HG03354 (cell line): ENCODE measurements around the gene THUMPD3.

ENCODE experiments used
- ATAC-seq: cut with Tn5 transposase; IDR thresholded peaks from one replicate; pipeline ENCODE4 v1.9.1; 2021; ENCODE audit warnings: mild to moderate bottlenecking; ENCODE audit not compliant: unreplicated experiment, poor library complexity, severe bottlenecking

Gene THUMPD3, protein sequence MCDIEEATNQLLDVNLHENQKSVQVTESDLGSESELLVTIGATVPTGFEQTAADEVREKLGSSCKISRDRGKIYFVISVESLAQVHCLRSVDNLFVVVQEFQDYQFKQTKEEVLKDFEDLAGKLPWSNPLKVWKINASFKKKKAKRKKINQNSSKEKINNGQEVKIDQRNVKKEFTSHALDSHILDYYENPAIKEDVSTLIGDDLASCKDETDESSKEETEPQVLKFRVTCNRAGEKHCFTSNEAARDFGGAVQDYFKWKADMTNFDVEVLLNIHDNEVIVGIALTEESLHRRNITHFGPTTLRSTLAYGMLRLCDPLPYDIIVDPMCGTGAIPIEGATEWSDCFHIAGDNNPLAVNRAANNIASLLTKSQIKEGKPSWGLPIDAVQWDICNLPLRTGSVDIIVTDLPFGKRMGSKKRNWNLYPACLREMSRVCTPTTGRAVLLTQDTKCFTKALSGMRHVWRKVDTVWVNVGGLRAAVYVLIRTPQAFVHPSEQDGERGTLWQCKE

DNA sequence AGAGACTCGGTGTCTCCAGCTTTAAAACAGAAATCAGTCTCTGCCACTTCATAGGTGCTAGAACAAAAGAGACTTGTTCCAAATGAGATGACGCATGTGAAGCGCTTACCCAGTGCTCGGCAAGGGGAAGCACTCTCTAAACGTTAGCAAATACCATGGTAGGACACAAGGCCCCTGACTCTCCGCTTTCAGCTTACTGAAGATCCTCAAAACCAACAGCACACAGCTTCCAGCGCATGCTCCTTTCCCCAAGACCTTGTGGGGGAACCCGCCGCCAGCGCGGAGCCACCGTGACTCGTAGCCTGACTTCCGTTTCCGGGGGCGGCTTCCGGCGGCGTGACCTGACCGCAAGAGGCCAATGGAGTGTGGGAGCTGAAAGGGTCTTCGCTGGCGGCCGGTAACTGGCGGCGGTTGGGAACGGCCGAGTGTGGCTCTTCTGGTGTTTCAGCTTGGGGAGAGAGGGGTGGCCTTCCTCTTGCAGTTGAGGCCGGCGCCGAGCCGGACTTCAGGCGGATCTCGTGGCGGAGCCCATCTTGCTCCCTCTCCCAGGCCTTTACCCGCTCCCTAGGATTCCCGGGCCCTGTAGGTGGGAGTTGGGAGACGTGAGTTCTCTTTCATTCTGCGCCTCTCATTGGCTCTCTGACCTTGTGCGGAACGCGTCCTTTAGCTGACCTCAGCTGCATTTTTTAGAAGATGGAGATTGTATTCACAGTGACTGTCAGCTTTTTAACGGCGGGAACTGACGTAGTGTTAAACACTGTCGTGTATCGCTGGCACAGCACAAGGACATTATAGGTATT, at the start of gene THUMPD3:
Gene THUMPD3 (plus strand): TSS at position 324 of the 800 bp plus-strand sequence. CDS start 2,015 bp downstream, outside the sequence.
- ATAC-seq = peak; percentile 98

DNA sequence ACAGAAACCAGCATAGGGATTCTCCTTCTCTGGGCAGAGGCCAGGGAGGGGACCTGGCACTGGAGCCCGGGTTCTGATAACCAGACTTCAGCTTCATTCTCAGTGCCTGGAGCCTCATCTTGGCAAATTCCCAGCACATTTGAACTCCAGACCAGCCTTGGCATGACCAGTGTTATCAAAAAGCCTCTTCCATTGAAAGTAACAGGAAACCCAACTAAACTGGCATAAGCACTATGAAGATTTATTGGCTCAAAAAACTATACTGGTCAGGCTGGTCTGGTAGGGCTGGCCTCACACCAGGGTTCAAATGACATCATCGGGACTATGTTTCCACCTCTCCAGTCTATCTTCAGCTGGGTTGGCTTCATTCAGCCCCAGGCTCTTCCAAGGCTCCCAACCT, 48.1 kb upstream of the THUMPD3 start:
- ATAC-seq = no peak

DNA sequence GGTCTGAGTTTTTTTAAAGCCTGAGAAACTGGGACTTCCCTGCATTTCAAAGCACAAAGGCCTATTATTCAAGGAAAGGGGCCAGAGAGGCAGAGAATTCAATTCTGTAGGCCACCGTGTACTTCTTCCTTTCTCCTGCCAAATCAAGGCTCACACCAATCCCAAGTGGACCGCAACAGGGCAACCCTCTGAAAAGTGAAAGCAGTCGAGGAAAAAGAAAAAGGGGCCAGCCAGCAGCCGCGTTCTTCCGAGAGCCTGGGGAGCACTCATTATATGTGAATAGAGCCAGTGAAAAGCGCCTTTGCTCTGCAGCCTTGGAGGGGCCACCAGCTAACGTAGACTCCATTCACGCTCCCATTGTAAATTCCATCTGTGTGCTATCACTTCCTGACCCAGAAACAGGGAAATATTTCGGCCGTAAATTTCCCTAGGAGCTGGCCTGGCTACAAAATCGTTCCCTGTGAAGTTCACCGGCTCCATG, 45.9 kb upstream of the THUMPD3 start:
- ATAC-seq = no peak

DNA sequence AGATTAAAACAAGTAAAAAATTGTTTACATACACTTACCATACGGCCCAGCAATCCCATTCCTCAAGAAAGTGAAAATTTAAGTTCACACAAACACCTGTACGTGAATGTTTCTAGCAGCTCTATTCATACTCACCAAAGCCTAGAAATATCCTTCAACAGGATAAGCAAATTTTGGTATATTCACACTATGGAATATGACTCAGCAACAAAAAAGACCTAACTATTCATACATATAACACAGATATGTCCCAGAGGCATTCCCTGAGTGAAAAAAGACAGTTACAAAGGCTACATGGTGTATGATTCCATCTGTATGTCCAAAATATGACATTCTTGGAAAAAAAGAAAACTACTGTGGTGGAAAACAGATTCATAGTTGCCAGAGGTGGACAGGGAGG, 40.1 kb upstream of the THUMPD3 start:
- ATAC-seq = no peak

DNA sequence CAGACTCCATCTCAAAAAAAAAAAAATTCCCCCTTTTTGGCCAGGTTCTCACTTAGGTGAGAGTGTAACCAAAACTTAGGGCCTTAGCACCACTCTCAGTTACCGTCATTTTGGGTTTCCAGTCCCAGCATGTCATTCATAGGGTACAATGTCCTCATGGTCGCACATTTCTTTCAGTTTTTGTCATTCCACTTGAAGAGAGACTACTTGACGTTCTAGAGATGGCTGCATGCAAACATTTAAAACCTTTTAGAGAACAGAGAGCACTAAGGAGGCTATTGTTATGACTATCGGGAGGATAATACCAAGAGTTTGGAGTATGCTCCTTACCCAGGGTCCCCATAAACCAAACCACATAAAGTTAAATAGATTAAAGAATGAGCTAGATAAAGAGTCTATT, 37.9 kb upstream of the THUMPD3 start:
- ATAC-seq = no peak

DNA sequence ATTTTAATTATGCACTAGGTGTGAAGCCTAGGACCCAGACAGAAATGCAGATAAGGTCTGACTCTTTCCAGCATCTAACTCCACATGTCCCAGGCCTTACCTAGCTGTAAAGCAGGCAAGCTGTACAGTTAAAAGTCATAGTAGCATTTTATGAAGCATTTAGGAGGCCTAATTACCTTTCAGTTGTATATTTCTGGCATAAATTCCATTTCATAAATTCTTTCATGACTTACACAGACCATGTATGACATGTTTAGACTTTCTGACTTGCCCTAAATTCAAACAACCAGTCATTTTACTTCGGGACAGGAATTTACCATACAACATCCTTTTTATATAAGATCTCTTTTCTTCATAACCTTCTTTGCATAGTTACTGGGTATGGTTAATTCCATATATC, 35.3 kb upstream of the THUMPD3 start:
- no peak for ATAC-seq

DNA sequence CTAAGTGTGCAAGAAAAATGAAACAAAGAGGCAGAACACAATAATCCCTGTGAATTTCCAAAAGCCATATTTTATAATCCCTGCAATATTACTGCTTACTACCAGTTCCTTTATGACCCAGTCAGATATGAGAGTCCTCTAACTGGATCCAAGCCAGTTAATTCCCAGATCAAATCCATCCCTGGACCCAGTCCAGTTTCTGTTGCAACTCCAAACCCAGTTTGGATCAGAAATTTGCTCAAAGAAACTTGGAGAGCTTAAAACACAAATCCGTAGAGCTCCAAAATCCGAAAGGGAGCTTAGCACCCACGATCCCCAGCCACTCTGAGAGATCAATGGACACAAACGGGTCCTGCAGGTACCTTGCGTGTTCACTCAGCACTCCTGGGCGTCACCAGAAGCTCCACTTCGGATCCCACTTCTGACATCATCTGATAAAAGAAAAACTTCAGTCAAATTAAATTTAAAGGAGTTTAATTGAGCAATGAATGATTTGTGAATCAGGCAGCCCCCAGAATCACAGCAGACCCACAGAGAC, 32.6 kb upstream of the THUMPD3 start:
- ATAC-seq = no peak

DNA sequence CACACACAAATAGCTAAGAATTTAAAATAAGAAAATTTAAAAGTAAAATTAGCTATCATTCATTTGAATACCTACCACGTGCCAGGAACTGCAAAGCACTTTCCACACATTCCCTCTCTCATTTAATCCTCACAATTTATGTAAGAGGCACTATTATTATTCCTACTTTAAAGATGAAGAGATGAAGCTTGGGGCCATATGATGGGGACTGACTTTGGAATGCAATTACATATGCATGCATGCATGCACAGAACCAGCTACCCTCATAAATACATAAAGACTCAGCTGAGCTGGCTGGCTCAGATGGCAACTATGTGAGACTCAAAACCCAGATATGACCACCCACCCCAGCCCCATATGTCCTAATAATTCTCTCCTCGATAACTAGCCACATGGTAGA, 31.7 kb upstream of the THUMPD3 start:
- no peak for ATAC-seq

DNA sequence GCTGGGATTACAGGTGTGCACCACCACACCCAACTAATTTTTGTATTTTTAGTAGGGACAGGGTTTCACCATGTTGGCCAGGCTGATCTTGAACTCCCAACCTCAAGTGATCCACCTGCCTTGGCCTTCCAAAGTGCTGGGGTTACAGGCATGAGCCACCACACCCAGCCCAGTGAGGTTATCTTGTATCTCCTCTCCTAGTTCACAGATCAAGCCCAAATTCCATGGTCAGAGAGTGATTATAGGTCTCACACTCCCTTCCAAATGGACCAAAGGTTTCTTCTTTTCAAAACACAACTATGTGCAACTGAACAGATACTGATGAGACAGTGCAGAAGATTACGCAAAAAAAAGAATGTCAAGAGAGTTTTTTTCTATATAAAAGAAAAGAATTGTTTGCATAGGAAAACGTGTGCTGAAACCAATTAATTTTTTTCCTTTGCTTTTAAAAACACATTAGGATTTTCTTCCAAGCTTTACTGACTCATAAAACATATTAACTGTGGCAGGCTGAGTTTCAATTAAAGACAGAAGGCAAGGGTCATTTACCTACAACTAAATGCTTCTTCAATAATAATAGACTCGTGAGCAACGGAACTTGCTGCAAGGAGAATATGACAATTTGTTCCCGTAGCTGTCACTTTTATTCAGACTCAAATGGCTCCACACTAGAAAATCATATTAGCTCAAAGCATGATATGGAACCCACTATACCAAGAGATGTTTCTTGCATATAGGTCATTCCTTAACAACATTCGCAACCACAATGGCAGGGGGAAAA, 30.4 kb upstream of the THUMPD3 start:
- ATAC-seq = no peak

DNA sequence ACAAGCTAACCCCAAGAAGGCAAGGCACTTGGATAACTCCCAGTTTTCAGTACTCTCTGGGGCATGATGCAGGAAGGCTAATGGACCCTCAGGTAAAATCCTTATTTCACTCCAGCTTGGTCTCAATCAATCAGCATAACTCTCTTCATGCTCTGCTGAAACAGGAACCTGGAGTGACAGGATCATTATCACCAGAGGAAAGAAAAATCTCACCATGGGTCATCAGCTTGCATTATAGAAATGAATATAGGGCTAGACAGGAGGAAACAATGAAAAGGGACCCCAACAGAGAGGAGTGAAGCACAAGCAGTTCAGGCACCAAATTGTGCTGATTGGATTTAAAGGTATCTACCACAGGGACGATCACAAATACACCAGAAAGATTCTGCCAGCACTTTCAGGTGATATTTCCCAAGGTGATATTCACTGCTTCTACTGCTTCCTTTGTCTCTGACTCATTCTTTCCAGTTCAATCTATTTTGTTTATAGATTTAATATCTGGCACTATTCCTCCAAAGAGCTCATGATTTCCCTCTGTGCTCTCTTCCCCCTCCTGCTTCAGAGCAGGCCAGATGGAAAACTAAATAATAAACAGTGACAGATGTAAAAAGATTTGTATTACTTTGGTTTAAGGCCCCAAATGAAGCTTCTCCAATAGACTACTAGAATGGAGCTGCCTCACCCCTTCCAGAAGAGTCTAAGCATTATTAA, 22.9 kb upstream of the THUMPD3 start:
- no peak for ATAC-seq

DNA sequence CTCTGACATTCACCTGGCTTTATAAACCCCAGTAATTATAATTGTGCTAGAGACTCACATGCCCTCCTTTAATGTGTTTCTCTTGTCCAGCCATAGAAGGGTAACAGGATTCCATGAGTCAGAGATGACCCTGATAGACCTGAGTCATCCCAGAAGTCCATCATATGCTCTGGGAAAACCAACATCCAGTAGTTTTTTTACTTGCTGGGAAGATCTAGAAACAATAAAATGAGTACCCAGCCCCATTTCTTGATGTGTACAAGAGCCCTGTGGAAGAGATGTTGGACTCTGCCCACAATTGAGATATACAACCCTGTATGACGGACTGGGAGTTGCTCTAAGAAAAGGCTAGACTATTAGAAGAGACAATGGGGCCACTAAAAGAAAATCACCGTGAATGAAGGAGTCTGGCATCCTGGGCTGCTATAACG, 22.4 kb upstream of the THUMPD3 start:
- ATAC-seq = no peak

DNA sequence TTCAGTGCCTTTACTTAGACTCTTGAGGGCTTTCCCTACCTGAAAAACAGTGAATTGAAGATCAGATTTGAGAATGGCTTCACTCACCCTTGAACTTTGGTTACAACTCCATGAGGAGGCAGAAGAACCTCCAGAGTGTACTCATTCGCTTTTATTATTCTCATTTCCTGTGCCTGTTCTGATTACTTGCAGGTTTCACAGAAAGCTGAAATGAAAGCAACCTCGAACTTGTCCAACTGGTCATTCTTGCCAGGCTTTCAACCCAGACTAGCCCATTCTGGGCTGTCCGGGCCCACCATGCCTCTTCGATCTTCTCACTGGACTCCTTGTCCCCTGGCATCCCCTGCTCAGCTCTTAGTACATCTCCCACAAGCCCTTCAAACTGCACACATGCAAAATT, 20.2 kb upstream of the THUMPD3 start:
- no peak for ATAC-seq

DNA sequence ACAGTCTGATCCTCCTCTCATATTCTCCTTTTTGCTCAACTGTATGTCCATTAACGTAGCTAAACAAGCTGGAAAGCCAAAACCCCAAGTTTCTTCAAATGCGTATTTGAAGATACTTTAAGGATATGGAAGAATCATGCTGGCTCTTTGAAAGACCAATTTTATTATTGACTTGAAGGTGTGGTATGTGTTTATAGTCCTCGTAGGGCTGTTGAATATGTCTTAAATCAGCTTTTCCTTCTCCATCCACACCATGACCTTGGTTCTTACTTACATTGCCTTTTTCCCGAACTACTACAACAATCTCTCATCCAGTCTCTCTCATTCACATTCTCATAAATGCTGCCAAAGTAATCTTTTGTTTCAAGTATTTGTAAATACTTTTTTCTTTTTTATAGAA, 19.7 kb upstream of the THUMPD3 start:
- ATAC-seq = no peak

DNA sequence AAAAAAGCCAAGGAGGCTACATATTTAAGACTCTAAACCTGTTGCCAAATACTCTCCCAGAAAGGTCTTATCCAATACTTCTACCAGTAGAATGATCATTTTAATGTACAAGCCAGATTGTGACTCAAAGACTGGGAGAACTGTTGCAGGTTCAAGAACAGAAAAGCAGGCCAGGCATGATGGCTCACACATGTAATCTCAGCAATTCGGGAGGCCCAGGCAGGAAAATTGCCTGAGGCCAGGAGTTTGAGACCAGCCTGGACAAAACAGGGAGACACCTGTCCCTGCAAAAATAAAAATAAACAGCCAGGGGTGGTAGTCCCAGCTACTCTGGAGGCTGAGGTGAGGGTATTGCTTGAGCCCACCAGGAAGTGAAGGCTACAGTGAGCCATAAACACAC, 17.8 kb upstream of the THUMPD3 start:
- no peak for ATAC-seq

DNA sequence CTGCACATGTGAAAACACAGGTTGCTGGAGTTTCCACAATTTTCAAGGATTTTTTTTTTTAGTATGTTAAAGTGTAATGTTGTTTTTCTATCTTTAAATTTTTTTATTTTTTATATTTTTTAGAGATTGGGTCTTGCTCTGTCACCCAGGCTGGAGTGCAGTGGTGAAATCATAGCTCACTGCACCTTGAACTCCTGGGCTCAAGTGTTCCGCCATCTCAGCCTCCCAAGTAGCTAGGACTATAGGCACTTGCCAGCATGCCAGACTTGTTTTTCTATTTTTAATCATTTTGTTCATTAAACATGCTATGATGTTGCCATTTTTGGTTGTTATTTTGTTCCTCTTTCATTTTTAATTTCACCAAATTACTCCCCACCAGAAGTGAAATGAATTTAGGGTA, 16.7 kb upstream of the THUMPD3 start:
- no peak for ATAC-seq

DNA sequence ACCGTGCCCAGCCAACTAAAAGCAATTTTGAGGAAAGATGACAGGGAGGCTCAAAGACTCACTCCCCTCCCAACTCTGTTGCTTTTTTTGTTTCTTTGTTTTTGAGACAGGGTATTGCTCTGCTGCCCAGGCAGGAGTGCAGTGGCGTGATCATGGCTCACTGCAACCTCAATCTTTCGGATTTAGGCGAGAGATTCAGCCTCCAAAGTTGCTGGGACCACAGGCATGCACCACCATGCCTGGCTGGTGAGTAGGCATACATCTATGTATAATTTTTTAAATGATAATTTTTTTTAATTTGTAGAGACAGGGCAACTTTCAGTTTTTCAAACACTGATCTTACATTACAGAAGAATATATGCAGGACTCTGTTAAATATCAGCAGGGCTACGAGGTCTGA, 15.8 kb upstream of the THUMPD3 start:
- no peak for ATAC-seq

DNA sequence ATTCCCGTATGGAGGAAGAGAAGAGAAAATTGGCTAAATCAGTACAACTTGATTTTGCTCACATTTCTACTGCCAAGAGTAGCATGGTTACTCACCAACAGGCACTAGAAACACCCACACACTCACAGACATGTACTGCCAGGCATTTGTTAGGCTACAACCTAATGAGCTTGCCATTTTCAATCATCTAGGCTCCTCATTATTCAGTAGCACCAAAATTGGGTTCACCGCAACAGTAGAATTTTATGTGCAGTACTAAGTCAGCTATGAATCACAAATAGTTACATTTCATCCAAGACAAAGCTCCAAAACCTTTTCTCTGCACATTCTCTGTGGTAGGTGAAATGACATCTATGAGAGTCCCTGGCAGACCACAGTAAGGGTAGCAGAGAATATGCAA, 15.0 kb upstream of the THUMPD3 start:
- no peak for ATAC-seq

DNA sequence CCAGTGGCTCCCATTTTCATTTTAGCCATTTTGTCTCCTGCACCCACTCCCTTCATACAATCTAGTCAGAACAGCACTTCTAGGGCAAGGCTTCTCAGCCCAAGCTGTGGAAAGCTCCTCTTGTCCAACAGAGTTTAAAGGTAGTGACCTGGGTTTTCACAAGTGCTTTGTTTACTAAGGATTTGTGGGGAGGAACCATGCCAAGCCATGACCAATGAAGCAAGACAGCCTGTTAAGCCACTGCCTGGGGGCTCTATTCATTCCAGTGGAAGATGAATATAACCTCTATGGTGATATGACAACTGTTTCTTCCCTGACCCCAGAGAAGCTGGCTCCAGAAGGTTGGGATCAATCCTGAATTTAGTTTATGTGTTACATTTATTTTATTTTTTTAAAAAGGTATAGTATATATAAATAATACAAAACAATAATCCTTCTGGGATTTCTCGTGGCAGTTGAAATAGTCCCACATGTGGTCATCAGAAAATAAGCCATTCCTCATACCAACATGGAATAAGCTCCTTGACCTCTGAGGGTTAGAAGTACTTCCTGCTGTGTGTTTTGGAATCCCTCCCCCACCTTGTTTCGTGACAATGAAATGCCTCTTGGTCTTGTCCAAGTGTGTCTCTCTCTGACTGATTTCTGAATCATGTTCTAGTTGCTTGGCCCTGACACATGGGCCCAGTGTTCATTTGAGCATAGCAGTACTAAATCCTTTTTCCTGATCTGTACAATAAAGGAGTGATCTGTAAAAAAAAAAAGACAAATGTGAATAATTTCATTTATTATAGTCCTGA, 13.3 kb upstream of the THUMPD3 start:
- ATAC-seq = no peak
